T-helper 22 cell (primary cell): ENCODE measurements around the gene TMEM106C.

ENCODE experiments used
- DNase-seq: peaks from one replicate; pipeline ENCODE4 v3.0.0-alpha.2; 2020; ENCODE audit warnings: low read depth

Gene TMEM106C

GRCh38 chr12:48016373-48017020, 53.1 kb downstream of the TMEM106C start:
- DNase-seq, result no peak

- DNase-seq, result no peak
These were observed 54.1 kb downstream of the TMEM106C start for GRCh38 chr12:48017496-48017895.

GRCh38 chr12:48017921-48018617, 54.7 kb downstream of the TMEM106C start:
- DNase-seq, result no peak
